AG10803 (cell line): Measurements from ENCODE around the gene CEP295NL.

Experiments
- DNase-seq: peaks from one replicate; pipeline ENCODE4 v3.0.0; 2010; ENCODE audit warnings: low read depth
- H3K4me3 ChIP-seq: 2 replicates; pipeline ENCODE4 v1.5.1; 2011; ENCODE audit warnings: mild to moderate bottlenecking, low read length, control low read depth
- TF ChIP-seq, protein P1 (sequence below): conservative IDR thresholded peaks from 2 replicates; pipeline ENCODE4 v1.5.1; 2011; ENCODE audit warnings: mild to moderate bottlenecking, low read length, control low read depth, inconsistent platforms

The CEP295NL gene

DNA sequence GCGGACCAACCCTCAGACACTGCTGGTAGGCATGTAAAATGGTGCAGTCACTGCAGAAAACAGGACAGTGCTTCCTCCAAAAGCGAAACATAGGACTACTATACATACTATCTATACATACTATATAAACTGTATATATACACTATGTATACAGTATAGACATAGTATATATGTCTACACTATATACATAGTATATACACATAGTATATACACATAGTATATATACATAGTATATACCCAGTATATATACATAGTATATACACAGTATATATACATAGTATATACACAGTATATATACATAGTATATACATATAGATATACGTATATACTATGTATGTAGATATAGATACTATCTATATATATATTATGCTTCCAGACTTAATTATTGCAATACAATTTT, 55.9 kb downstream of the CEP295NL start:
- H3K4me3 ChIP-seq: no peak overlapping the region
- DNase-seq: no peak
- TF ChIP-seq, protein P1, sequence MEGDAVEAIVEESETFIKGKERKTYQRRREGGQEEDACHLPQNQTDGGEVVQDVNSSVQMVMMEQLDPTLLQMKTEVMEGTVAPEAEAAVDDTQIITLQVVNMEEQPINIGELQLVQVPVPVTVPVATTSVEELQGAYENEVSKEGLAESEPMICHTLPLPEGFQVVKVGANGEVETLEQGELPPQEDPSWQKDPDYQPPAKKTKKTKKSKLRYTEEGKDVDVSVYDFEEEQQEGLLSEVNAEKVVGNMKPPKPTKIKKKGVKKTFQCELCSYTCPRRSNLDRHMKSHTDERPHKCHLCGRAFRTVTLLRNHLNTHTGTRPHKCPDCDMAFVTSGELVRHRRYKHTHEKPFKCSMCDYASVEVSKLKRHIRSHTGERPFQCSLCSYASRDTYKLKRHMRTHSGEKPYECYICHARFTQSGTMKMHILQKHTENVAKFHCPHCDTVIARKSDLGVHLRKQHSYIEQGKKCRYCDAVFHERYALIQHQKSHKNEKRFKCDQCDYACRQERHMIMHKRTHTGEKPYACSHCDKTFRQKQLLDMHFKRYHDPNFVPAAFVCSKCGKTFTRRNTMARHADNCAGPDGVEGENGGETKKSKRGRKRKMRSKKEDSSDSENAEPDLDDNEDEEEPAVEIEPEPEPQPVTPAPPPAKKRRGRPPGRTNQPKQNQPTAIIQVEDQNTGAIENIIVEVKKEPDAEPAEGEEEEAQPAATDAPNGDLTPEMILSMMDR: no peak

DNA sequence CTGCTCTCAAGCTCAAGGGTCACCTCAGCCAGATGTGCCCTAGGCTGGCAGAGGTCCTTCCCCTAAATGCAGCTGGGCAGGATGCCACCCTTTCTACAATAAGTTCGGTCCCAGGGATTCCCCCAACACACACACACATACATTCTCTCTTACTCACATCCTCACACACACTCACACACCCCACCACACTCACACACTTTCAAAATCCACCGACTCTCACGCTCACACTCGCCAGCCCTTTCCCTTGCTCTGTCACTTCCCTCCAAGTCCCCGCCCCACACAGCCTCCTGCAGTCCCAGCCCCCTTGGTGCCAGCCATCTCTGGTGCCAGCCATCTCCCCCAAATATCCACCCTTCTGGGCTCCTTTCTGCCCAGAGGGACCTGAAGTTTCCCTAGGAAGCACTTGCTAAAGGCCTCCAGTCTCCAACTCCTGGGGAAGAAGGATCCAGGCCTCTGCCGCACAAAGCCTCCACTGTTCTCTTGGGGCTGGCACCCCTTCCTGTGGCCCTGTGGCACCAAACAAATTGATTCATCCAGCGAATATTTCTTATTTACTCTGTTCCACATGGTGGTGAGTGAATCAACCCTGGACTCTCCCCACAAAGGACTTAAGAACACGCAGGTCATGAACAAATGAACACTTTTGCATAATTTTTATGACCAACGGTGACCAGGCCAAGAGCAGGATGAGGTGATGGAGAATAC, 58.5 kb downstream of the CEP295NL start:
- TF ChIP-seq, protein P1: no peak
- peak; percentile 48 for DNase-seq
- H3K4me3 ChIP-seq: no peak overlapping the region

DNA sequence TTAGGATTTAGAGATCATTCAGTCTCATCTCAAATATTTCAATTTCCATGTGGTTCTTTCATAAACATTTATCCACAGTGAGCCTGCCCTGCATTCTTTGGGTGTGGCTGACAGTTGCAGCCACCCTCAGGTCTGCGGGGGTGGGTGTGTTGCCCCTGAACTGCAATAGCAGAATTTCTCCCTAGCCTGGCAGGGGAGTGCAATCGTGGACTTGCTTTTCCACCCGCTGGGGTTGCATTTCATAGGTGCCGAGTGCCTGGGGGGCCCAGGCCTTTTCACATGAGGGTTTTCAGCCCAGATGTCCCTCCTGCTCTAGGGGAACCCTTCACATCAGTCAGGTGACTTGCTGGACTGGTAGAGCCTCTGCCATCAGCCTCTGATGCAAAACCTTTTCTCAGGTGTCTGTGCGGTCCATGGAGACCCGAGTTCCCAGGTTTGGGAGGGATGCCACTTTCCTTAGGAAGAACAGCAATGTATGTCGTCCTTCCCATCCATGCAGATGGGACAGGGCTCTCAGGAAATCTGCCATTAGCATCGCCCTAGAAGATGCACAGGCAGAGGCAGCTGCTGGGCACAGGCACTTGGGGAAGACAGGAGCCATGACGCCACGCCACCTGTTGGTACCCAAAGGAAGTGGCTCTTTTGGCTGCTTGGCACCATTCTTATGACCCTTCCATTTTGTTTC, 60.0 kb downstream of the CEP295NL start:
- no peak overlapping the region for H3K4me3 ChIP-seq
- TF ChIP-seq, protein P1: peak; percentile 45
- peak; percentile 26 for DNase-seq

DNA sequence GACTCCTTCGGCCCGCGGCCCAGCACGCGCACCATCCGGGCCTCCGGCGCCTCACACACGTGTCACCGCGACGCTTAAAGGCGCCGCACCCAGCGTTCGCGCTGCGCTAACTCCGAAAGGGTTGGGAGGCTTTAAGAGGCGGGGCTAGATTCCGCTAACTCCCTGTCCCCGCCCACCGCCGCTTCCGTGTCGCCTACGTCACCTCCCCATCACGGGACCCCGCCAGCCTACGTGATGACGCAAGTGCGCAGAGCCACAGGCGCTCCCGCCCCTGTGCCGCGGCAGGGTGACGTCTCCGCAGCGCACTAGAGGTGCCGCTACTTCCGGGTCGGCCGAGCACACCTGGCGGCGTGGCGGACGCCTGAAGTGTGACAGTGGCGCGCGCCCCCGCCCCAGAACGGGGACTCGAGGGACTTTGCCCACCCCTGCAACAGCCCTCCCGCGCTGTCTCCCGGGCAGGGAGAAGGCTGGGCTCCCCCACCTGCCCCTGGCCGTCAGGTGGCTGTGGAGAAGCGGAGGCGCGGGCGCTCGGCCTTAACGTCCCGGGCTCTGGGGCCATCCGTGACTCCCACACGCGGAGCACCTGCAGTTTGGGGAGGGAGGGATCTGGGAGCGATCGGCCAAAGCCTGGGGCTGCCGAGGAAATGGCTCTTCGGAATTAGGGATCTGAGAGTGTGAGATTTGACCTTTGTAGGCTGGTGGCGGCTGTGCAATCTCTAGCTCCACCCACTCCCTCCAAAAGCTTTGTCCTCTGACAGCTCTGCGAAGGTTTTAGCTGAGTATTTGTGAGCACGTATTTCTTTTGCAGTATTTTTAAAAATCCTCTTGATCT, 62.0 kb downstream of the CEP295NL start, which contains the start of gene USP36:
USP36 (minus strand) TSS at position 35 of the 832 bp plus-strand sequence. CDS start 4,451 bp downstream, outside the sequence.
- TF ChIP-seq, protein P1: no peak
- peak; percentile 98 for DNase-seq
- peak within 1 kb of the TSS; percentile 92 for H3K4me3 ChIP-seq
